ENCODE results near the gene KPNB1. TPM values are rescaled to one million over a fixed set of nuclear protein-coding genes. Genes with fewer than 3 reads are reported as not detected.

KPNB1 gene
- total and polyA plus RNA-seq, 2 of the 8 experiments (the other 6 are each of a cell fraction or from before 2014, with no cell fraction given), result 171 to 625 TPM

DNA sequence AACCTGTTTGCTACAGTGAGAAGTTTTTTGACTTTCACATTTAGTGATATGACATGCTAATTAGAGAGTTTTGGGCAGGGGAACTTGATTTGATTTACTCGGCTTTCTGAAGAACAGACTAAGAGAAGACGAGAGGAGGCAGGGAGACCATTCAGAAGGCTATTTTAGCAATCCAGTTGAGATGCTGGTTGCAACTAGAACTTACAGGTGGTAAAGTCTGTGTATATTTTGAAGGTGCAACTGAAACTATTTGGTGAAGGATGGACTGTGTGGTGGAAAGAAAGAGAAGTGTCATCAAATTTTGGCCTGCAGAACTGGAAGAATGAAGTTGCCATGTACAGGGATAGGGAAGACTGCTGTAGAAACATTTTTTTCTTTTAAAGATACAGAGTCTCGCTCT is 42.2 kb upstream of the KPNB1 start:
- Histone ChIP-seq H3K27ac (ENCODE audit: low read depth, low read length) (no peak overlapping the region), H3K79me2 (ENCODE audit: control insufficient read depth in 1 of 2, insufficient read depth in 2 of 2, low read length in 2 of 2) (no peaks in the 10 kb centered on the region), H3K79me1 (ENCODE audit: low read depth, low read length) (no peaks in the 10 kb centered on the region), H3K4me1 (replicated peaks in 1 of 4; ENCODE audit: control insufficient read depth in 3 of 4, insufficient read depth in 4 of 4, low read length in 3 of 4) (no peaks in the 10 kb centered on the region), H3K23ac (ENCODE audit: insufficient read length) (no peak overlapping the region), H2BK5ac (ENCODE audit: low read depth, low read length) (no peak overlapping the region), H3K4ac (replicated peaks; ENCODE audit: insufficient read length, low read depth, low read length) (no peak overlapping the region), H3K18ac (ENCODE audit: extremely low read depth, low read length) (no peak overlapping the region), H4K5ac (ENCODE audit: insufficient read length, low read depth, low read length) (no peak overlapping the region), H2BK12ac (ENCODE audit: low read depth, low read length) (no peak overlapping the region), H2AK5ac (ENCODE audit: low read depth, low read length) (no peak overlapping the region), H4K20me1 (replicated peaks in 1 of 2; ENCODE audit: control insufficient read depth in 1 of 2, insufficient read depth in 2 of 2, low read length in 2 of 2) (no peaks in the 10 kb centered on the region), H3K36me3 (ENCODE audit: control insufficient read depth in 2 of 4, insufficient read depth in 4 of 4, low read length in 3 of 4) (peaks cover 8 to 47% (median 24%) of the 10 kb centered on the region in 4 experiments; a peak in 7 of 8 replicates), H4K8ac (ENCODE audit: extremely low read depth, insufficient read depth, low read length) (no peak overlapping the region), H2BK15ac (ENCODE audit: low read length) (no peak overlapping the region), H2BK120ac (replicated peaks; ENCODE audit: low read depth, low read length) (no peak overlapping the region), H3K9me3 (ENCODE audit: insufficient read depth in 2 of 2, low read depth in 1 of 2, low read length in 1 of 2) (no peaks in the 10 kb centered on the region), H3K56ac (replicated peaks; ENCODE audit: insufficient read length, low read depth, low read length) (no peak overlapping the region), H3K27me3 (replicated peaks in 1 of 4; ENCODE audit: control insufficient read depth in 3 of 4, extremely low read depth in 1 of 4, insufficient read depth in 3 of 4, low read length in 3 of 4) (no peaks in the 10 kb centered on the region), H2BK20ac (ENCODE audit: low read length) (no peak overlapping the region), H4K91ac (replicated peaks; ENCODE audit: insufficient read length, low read length) (no peak overlapping the region), H3K23me2 (ENCODE audit: low read depth, low read length) (no peaks in the 10 kb centered on the region), H2AFZ (ENCODE audit: low read length) (no peak overlapping the region), H3K14ac (ENCODE audit: insufficient read length) (no peak overlapping the region), H3K4me3 (ENCODE audit: extremely low read depth in 1 of 4, insufficient read depth in 2 of 4, low read depth in 3 of 4, low read length in 4 of 4) (no peak overlapping the region), H3K4me2 (ENCODE audit: insufficient read depth in 1 of 2, low read depth in 2 of 2, low read length in 2 of 2) (no peak overlapping the region), H3K9ac (replicated peaks in 1 of 4; ENCODE audit: extremely low read depth in 1 of 4, low read depth in 3 of 4, low read length in 3 of 4) (no peak overlapping the region)
- no peak for FAIRE-seq
- CTCF ChIA-PET (ENCODE audit: partially characterized antibody), result interaction anchor here (1.4 to 1.5 kb wide), 2 partner anchors 9 to 11 kb away, joined by 4 to 6 read pairs; no protein-coding TSS in a partner anchor
- POLR2A ChIA-PET (ENCODE audit: partially characterized antibody), result interaction anchor here (0.6 kb wide), 1 partner anchor 205 kb away, joined by 3 read pairs; no protein-coding TSS in a partner anchor
- no peak for DNase-seq (ENCODE audit: low read depth in 1 of 2, low spot score in 2 of 2)
- WGBS, 2 experiments (ENCODE audit: extremely low coverage in 1 of 2, insufficient coverage in 1 of 2, insufficient read length in 1 of 2, insufficient replicate concordance in 2 of 2, low coverage in 1 of 2, low lambda C conversion rate in 2 of 2, missing lambda C conversion rate in 1 of 2), result 93% methylated on average over 3 of the region's 3 CpGs; no CpG with 5 or more reads in 1 of the 2 experiments
- TF ChIP-seq PHF8 (conservative IDR thresholded peaks at IDR 0.05; ENCODE audit: low read depth, low read length), result no peak
- TF ChIP-seq TAF7 (optimal IDR thresholded peaks at IDR 0.05; ENCODE audit: borderline replicate concordance, low read depth, low read length), result no peak
- TF ChIP-seq SAP30 (IDR thresholded peaks at IDR 0.05; ENCODE audit: insufficient read depth, insufficient replicate concordance, low read length), result no peak
- TF ChIP-seq NRF1 (IDR thresholded peaks at IDR 0.05; ENCODE audit: low read depth, low read length), result no peak
- TF ChIP-seq, protein P1, sequence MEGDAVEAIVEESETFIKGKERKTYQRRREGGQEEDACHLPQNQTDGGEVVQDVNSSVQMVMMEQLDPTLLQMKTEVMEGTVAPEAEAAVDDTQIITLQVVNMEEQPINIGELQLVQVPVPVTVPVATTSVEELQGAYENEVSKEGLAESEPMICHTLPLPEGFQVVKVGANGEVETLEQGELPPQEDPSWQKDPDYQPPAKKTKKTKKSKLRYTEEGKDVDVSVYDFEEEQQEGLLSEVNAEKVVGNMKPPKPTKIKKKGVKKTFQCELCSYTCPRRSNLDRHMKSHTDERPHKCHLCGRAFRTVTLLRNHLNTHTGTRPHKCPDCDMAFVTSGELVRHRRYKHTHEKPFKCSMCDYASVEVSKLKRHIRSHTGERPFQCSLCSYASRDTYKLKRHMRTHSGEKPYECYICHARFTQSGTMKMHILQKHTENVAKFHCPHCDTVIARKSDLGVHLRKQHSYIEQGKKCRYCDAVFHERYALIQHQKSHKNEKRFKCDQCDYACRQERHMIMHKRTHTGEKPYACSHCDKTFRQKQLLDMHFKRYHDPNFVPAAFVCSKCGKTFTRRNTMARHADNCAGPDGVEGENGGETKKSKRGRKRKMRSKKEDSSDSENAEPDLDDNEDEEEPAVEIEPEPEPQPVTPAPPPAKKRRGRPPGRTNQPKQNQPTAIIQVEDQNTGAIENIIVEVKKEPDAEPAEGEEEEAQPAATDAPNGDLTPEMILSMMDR (IDR thresholded peaks at IDR 0.05; ENCODE audit: control extremely low read depth in 1 of 3, insufficient read depth in 1 of 3, low read depth in 1 of 3, low read length in 3 of 3), result no peak
- no peak for TF ChIP-seq KDM4A (IDR thresholded peaks at IDR 0.05; ENCODE audit: low read depth, low read length, severe bottlenecking)
